ENCODE measurements around the gene EDN3.

DNA sequence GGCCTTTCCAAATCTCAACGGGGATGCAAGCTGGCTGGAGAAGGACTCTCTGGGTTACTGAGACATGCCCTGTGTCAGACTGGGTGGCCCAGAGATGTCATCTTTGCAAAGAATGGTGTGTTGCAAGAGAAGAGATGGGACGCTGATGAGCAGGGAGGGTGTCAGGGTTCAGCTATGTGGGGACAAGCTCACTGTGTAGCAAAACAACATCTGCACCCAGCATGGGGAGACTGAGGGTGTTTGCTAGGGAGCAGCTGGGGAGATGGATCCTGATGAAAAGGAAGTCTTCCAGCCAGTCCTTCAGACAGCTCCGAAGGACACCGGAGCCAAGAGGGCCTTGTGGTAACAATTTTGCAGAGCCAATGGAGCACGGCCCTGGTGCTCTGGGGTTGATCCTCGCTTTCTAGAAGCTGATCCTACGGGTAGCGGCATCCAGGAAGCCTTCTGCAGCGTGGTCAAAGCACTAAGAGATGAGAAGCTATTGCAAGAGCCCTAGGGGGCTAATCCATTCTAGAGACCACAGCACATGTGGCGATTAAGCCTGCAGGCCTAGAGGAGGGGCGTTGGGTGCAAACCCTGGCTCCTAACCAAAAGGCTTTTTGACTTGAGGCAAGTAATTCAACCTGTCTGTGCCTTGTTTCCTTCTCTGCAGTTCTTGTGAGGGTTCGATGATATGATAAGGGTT, 39.9 kb downstream of the EDN3 start:
- TF ChIP-seq, protein P1, sequence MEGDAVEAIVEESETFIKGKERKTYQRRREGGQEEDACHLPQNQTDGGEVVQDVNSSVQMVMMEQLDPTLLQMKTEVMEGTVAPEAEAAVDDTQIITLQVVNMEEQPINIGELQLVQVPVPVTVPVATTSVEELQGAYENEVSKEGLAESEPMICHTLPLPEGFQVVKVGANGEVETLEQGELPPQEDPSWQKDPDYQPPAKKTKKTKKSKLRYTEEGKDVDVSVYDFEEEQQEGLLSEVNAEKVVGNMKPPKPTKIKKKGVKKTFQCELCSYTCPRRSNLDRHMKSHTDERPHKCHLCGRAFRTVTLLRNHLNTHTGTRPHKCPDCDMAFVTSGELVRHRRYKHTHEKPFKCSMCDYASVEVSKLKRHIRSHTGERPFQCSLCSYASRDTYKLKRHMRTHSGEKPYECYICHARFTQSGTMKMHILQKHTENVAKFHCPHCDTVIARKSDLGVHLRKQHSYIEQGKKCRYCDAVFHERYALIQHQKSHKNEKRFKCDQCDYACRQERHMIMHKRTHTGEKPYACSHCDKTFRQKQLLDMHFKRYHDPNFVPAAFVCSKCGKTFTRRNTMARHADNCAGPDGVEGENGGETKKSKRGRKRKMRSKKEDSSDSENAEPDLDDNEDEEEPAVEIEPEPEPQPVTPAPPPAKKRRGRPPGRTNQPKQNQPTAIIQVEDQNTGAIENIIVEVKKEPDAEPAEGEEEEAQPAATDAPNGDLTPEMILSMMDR (conservative IDR thresholded peaks at IDR 0.05): no peak
- TF ChIP-seq EZH2 (IDR thresholded peaks at IDR 0.05; ENCODE audit: low read depth): no peak

Measured in PC-9 (cell line).